ENCODE data around the gene RUFY4. TPM values are rescaled to one million over a fixed set of nuclear protein-coding genes. Genes with fewer than 3 reads are reported as not detected.
A peak's percentile ranks its signal among the peaks of the same experiment; 100 is the strongest.

The RUFY4 gene
- total and polyA plus RNA-seq, 12 donors, result 0.21 TPM; not detected in 11

DNA sequence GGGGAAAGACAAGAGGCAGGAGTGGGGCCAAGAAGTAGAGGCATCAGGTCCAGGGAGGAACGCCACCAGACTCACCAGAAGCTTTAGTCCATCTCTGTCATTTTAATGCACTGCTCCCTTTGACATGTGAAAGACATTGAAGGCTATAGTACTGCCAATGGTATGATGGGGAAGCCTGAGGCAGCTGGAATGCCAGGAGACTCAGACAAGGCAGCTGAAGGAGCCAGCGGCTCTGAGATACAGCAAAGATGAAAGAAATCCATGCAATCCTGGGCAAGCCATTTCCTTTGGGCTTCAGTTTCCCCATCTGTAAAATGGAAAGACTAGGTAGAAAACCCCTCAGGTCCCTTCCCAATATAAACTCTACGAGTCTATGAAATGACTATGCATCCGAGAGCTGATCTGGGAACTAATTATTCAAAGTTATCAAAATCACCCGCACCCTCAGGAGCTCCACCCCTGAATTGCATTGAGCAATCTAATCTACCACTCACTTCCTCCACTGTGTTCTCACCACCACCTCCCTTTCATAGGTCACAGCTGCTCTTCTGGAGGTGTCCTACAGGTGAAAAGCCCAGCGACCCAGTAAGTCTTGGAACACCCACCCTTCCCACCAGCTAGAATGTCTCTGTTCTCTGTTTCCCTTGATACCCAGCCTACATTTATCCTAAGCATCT, 59.9 kb downstream of the RUFY4 start:
- Histone ChIP-seq H3K9me3 (no peaks in the 10 kb centered on the region), H3K27me3 (peaks cover 0 to 15% (median 0%) of the 10 kb centered on the region in 7 donors), H3K4me3 (peak overlapping the region in 1 of 10 donors; percentile 37), H3K4me1 (peaks cover 0 to 15% (median 4%) of the 10 kb centered on the region in 9 donors), H3K36me3 (no peaks in the 10 kb centered on the region), H3K27ac (peak overlapping the region in 2 of 10 donors; percentile 11 to 81)
- ATAC-seq (peak in 2 of 8 donors; percentile 24 to 31), DNase-seq (no peak)
- TF ChIP-seq, protein P1, sequence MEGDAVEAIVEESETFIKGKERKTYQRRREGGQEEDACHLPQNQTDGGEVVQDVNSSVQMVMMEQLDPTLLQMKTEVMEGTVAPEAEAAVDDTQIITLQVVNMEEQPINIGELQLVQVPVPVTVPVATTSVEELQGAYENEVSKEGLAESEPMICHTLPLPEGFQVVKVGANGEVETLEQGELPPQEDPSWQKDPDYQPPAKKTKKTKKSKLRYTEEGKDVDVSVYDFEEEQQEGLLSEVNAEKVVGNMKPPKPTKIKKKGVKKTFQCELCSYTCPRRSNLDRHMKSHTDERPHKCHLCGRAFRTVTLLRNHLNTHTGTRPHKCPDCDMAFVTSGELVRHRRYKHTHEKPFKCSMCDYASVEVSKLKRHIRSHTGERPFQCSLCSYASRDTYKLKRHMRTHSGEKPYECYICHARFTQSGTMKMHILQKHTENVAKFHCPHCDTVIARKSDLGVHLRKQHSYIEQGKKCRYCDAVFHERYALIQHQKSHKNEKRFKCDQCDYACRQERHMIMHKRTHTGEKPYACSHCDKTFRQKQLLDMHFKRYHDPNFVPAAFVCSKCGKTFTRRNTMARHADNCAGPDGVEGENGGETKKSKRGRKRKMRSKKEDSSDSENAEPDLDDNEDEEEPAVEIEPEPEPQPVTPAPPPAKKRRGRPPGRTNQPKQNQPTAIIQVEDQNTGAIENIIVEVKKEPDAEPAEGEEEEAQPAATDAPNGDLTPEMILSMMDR (IDR thresholded peaks at IDR 0.05), result no peak
- WGBS, 2 donors, result 66 to 79% methylated on average over 6 of the region's 6 CpGs
- intact Hi-C loops (cut with DNase I), result no loop called here

DNA sequence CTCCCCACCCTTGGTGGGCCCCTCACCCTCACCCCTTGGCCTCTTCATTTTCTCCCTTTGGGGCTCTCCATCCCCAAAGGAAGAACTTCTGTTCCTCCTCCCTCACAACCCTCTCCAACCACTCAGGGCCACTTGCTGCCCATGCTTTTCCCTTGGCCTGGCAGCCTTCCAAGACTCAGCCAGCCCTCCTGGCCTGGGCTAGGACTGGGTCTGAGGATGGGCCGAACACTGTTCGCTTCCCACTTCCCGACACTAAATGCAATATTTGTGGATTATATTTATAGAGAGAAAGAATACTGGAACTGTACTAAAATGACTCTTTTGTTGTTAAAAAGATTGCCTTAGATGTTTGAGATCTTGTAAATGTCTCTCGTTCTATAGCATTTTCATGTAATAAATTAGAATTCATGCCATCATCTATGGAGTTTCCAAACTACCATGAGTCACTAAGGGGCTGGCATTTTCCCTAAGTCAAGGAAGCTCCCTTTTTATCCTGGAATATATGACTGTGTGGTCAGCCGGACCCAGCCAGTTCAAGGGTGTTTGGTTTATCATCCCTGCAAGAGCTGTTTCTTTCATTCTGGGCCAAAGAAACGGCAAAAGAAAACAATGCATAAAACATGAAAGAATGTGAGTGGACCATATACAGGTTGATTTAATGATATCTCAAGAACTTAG, 60.5 kb downstream of the RUFY4 start:
- WGBS, 2 donors, result 75 to 85% methylated on average over 6 of the region's 6 CpGs
- peak overlapping the region in 2 of 10 donors; percentile 11 to 81 for H3K27ac ChIP-seq
- no peak for DNase-seq
- peaks cover 0 to 18% (median 0%) of the 10 kb centered on the region in 7 donors for H3K27me3 ChIP-seq
- intact Hi-C loops (cut with DNase I), result no loop called here
- no peaks in the 10 kb centered on the region for H3K9me3 ChIP-seq
- ATAC-seq, result peak in 1 of 8 donors; percentile 33
- H3K4me1 ChIP-seq, result peaks cover 0 to 14% (median 4%) of the 10 kb centered on the region in 9 donors
- TF ChIP-seq, protein P1 (IDR thresholded peaks at IDR 0.05), result no peak
- peak overlapping the region in 1 of 10 donors; percentile 37 for H3K4me3 ChIP-seq
- H3K36me3 ChIP-seq, result no peaks in the 10 kb centered on the region

DNA sequence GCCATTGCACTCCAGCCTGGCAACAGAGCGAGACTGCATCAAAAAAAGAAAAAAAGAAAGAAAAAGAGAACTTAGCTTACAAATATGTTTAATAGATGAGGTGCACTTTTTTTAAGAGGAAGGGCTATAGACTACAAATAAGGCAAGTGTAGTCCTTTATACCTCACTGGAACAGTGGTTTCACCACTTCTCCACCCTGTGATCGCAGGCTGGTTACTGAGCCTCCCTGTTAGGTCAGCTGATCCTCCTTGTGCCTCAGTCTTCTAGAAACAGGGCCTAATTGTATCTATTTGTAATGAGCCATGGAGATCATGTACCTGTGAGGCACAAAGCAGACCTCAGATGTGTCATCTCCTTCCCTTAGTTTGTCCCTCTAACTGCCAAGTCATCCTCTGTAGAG, 61.3 kb downstream of the RUFY4 start:
- Histone ChIP-seq H3K9me3 (no peaks in the 10 kb centered on the region), H3K4me3 (peak overlapping the region in 1 of 10 donors; percentile 37), H3K27ac (peak overlapping the region in 1 of 10 donors; percentile 81), H3K27me3 (peaks cover 0 to 21% (median 0%) of the 10 kb centered on the region in 7 donors), H3K4me1 (peaks cover 0 to 6% (median under 1%) of the 10 kb centered on the region in 9 donors), H3K36me3 (no peaks in the 10 kb centered on the region)
- no peak for ATAC-seq
- intact Hi-C loops (cut with DNase I), result no loop called here
- TF ChIP-seq, protein P1 (IDR thresholded peaks at IDR 0.05), result no peak
- DNase-seq, result no peak
- 94 to 98% methylated on average over 2 of the region's 2 CpGs for WGBS, 2 donors

DNA sequence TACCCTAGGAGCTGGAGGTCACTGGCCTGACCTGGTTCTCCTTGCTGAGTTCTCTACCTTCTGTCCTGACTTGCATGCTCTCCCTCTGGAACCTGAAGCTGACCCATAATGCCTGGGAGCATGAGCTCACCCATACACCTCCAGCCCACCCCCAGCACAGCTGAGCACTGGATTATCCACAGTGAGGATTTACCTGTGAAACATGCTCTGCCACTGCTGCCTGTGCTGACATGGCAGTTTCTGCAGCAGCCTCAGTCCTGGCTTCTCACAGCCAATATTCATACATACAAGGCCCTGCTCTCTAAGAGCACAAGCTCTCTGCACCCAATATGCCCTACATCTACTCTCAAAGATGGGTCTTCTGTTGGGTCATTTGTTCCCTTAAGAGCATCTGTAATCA, 61.8 kb downstream of the RUFY4 start:
- TF ChIP-seq, protein P1 (IDR thresholded peaks at IDR 0.05), result no peak
- intact Hi-C loops (cut with DNase I), result no loop called here
- ATAC-seq (no peak), DNase-seq (no peak)
- H3K27me3 ChIP-seq, result peaks cover 0 to 24% (median 1%) of the 10 kb centered on the region in 7 donors
- no peaks in the 10 kb centered on the region for H3K36me3 ChIP-seq
- peak overlapping the region in 1 of 10 donors; percentile 38 for H3K27ac ChIP-seq
- H3K4me1 ChIP-seq, result peaks cover 0 to 4% (median 0%) of the 10 kb centered on the region in 9 donors
- H3K4me3 ChIP-seq, result peak overlapping the region in 1 of 10 donors; percentile 37
- no peaks in the 10 kb centered on the region for H3K9me3 ChIP-seq

All from heart right ventricle (tissue), 16 donors.